ENCODE results near the gene SLC8A1.

The SLC8A1 gene

GRCh38 chr2:40353231-40353630 is 98.7 kb downstream of the SLC8A1 start:
- peak; percentile 37 for DNase-seq (ENCODE audit: low spot score)

- DNase-seq (ENCODE audit: low spot score) = no peak
Observed at GRCh38 chr2:40352703-40353099, 99.2 kb downstream of the SLC8A1 start.

- DNase-seq (ENCODE audit: low spot score) = peak; percentile 36
Observed at GRCh38 chr2:40352041-40352702, 99.7 kb downstream of the SLC8A1 start.

- DNase-seq (ENCODE audit: low spot score) = peak; percentile 75
Observed at GRCh38 chr2:40348665-40349064, 103.2 kb downstream of the SLC8A1 start.

- DNase-seq (ENCODE audit: low spot score) = no peak
Observed at GRCh38 chr2:40348038-40348437, 103.9 kb downstream of the SLC8A1 start.

GRCh38 chr2:40346535-40347354 is 105.1 kb downstream of the SLC8A1 start:
- peak; percentile 51 for DNase-seq (ENCODE audit: low spot score)

GRCh38 chr2:40344364-40344763 is 107.5 kb downstream of the SLC8A1 start:
- DNase-seq (ENCODE audit: low spot score) = no peak

- DNase-seq (ENCODE audit: low spot score) = peak; percentile 61
Observed at GRCh38 chr2:40343902-40344301, 108.0 kb downstream of the SLC8A1 start.

GRCh38 chr2:40341198-40341597 is 110.7 kb downstream of the SLC8A1 start:
- DNase-seq (ENCODE audit: low spot score) = no peak

- DNase-seq (ENCODE audit: low spot score) = no peak
Observed at GRCh38 chr2:40339026-40339425, 112.9 kb downstream of the SLC8A1 start.

GRCh38 chr2:40332191-40332826 is 119.6 kb downstream of the SLC8A1 start:
- no peak for DNase-seq (ENCODE audit: low spot score)

- DNase-seq (ENCODE audit: low spot score) = no peak
Observed at GRCh38 chr2:40330096-40330495, 121.8 kb downstream of the SLC8A1 start.

GRCh38 chr2:40329739-40330030 is 122.2 kb downstream of the SLC8A1 start:
- DNase-seq (ENCODE audit: low spot score) = no peak

- DNase-seq (ENCODE audit: low spot score) = no peak
Observed at GRCh38 chr2:40325116-40325515, 126.8 kb downstream of the SLC8A1 start.

GRCh38 chr2:40324656-40325055 is 127.2 kb downstream of the SLC8A1 start:
- no peak for DNase-seq (ENCODE audit: low spot score)

- no peak for DNase-seq (ENCODE audit: low spot score)
Observed at GRCh38 chr2:40321822-40322221, 130.1 kb downstream of the SLC8A1 start.

GRCh38 chr2:40321016-40321623 is 130.8 kb downstream of the SLC8A1 start:
- DNase-seq (ENCODE audit: low spot score) = no peak

- no peak for DNase-seq (ENCODE audit: low spot score)
Observed at GRCh38 chr2:40318921-40319320, 133.0 kb downstream of the SLC8A1 start.

GRCh38 chr2:40317761-40318160 is 134.1 kb downstream of the SLC8A1 start:
- no peak for DNase-seq (ENCODE audit: low spot score)

GRCh38 chr2:40317046-40317445 is 134.8 kb downstream of the SLC8A1 start:
- DNase-seq (ENCODE audit: low spot score) = no peak

GRCh38 chr2:40316620-40317019 is 135.3 kb downstream of the SLC8A1 start:
- DNase-seq (ENCODE audit: low spot score) = no peak

- peak; percentile 28 for DNase-seq (ENCODE audit: low spot score)
Observed at GRCh38 chr2:40315683-40316082, 136.2 kb downstream of the SLC8A1 start.

- DNase-seq (ENCODE audit: low spot score) = no peak
Observed at GRCh38 chr2:40311026-40311425, 140.9 kb downstream of the SLC8A1 start.
